ENCODE measurements around the gene ABITRAM.

GRCh38 chr9:108905494-108905893, 28.7 kb upstream of the ABITRAM start:
- no peak for TF ChIP-seq ZNF274 (IDR thresholded peaks at IDR 0.05; ENCODE audit: low read depth, low read length)
- TF ChIP-seq YY1 (IDR thresholded peaks at IDR 0.05; ENCODE audit: insufficient read depth, insufficient read length) = no peak

All from NT2/D1 (cell line).